Trophoblast cell (in vitro differentiated cells and primary cell): ENCODE data around the gene MRTFA.
A peak's percentile ranks its signal among the peaks of the same experiment; 100 is the strongest.
"Not testable (repeated sequence)": the region's sequence is repeated elsewhere in the genome, so short reads cannot be mapped to it uniquely, and the experiment has no call there.

ENCODE experiments used
- DNase-seq, 2 donors: peaks; one replicate each; pipeline ENCODE4 v3.0.0-alpha.2; 2016
- H2AFZ ChIP-seq: 2 replicates; pipeline ENCODE4 v1.6.1; 2013; ENCODE audit warnings: low read length, moderate library complexity, mild to moderate bottlenecking; ENCODE audit not compliant: insufficient read depth, poor library complexity
- H2AK5ac ChIP-seq: 2 replicates; pipeline ENCODE4 v1.6.1; 2013; ENCODE audit warnings: mild to moderate bottlenecking, low read length
- H2BK120ac ChIP-seq: 2 replicates; pipeline ENCODE4 v1.6.1; 2013; ENCODE audit warnings: low read length, mild to moderate bottlenecking, moderate library complexity; ENCODE audit not compliant: insufficient read depth, poor library complexity
- H2BK12ac ChIP-seq: 2 replicates; pipeline ENCODE4 v1.6.1; 2013; ENCODE audit warnings: mild to moderate bottlenecking, low read length, moderate library complexity
- H2BK5ac ChIP-seq: 2 replicates; pipeline ENCODE4 v1.6.1; 2013; ENCODE audit warnings: low read length, low read depth, moderate library complexity, mild to moderate bottlenecking; ENCODE audit not compliant: poor library complexity
- H3K14ac ChIP-seq: 2 replicates; pipeline ENCODE4 v1.6.1; 2013; ENCODE audit warnings: mild to moderate bottlenecking, low read length
- H3K18ac ChIP-seq: 2 replicates; pipeline ENCODE4 v1.6.1; 2013; ENCODE audit warnings: mild to moderate bottlenecking, low read length
- H3K23ac ChIP-seq: 2 replicates; pipeline ENCODE4 v1.6.1; 2013; ENCODE audit warnings: low read length
- H3K27ac ChIP-seq: 2 replicates; pipeline ENCODE4 v1.5.1; 2013; ENCODE audit warnings: low read depth, mild to moderate bottlenecking, inconsistent platforms, low read length, moderate library complexity
- H3K27me3 ChIP-seq: 2 replicates; pipeline ENCODE4 v1.6.1; 2013; ENCODE audit warnings: inconsistent platforms, mild to moderate bottlenecking, low read length, moderate library complexity; ENCODE audit not compliant: insufficient read depth
- H3K36me3 ChIP-seq, 2 experiments: 1 replicate in 1 of 2; 2 replicates in 1 of 2; pipeline ENCODE4 v1.6.1; 2013; ENCODE audit warnings: low read length in 2 of 2, mild to moderate bottlenecking in 2 of 2, moderate library complexity in 1 of 2; ENCODE audit not compliant: insufficient read depth in 2 of 2, control insufficient read depth in 1 of 2
- H3K4ac ChIP-seq: 2 replicates; pipeline ENCODE4 v1.6.1; 2013; ENCODE audit warnings: low read depth, mild to moderate bottlenecking, low read length, moderate library complexity
- H3K4me1 ChIP-seq, 2 experiments: 1 replicate in 1 of 2; 2 replicates in 1 of 2; pipeline ENCODE4 v1.6.1; 2013; ENCODE audit warnings: low read length in 2 of 2, mild to moderate bottlenecking in 2 of 2, moderate library complexity in 1 of 2; ENCODE audit not compliant: insufficient read depth in 2 of 2, control insufficient read depth in 1 of 2
- H3K4me2 ChIP-seq: 2 replicates; pipeline ENCODE4 v1.6.1; 2013; ENCODE audit warnings: inconsistent platforms, mild to moderate bottlenecking, low read length, moderate library complexity
- H3K4me3 ChIP-seq: 2 replicates; pipeline ENCODE4 v1.5.1; 2013; ENCODE audit warnings: mild to moderate bottlenecking, low read depth, low read length, inconsistent platforms
- H3K79me1 ChIP-seq: one replicate; pipeline ENCODE4 v1.6.1; 2013; ENCODE audit warnings: low read length
- H3K79me2 ChIP-seq: 2 replicates; pipeline ENCODE4 v1.6.1; 2013; ENCODE audit warnings: low read length, mild to moderate bottlenecking; ENCODE audit not compliant: control insufficient read depth, insufficient read depth, poor library complexity
- H3K9ac ChIP-seq: 2 replicates; pipeline ENCODE4 v1.6.1; 2013; ENCODE audit warnings: mild to moderate bottlenecking, low read length
- H3K9me3 ChIP-seq: 2 replicates; pipeline ENCODE4 v1.6.1; 2013; ENCODE audit warnings: low read depth, mild to moderate bottlenecking, control low read depth, inconsistent platforms, low read length; ENCODE audit not compliant: insufficient read depth
- H4K12ac ChIP-seq: 2 replicates; pipeline ENCODE4 v1.6.1; 2013; ENCODE audit warnings: low read depth, mild to moderate bottlenecking, low read length, moderate library complexity
- H4K8ac ChIP-seq: 2 replicates; pipeline ENCODE4 v1.6.1; 2013; ENCODE audit warnings: low read depth, mild to moderate bottlenecking, low read length, moderate library complexity
- H4K91ac ChIP-seq: one replicate; pipeline ENCODE4 v1.6.1; 2013; ENCODE audit warnings: low read depth, mild to moderate bottlenecking, low read length, moderate library complexity
- WGBS: extraction: QIAGEN DNeasy Blood & Tissue Kit; methylation state at CpG from one replicate; pipeline ENCODE4 v1.1.7; 2013; ENCODE audit warnings: missing lambda C conversion rate; ENCODE audit not compliant: insufficient read length, insufficient coverage; ENCODE audit errors: extremely low coverage; 5-methylcytosine and 5-hydroxymethylcytosine counted together

MRTFA gene

DNA sequence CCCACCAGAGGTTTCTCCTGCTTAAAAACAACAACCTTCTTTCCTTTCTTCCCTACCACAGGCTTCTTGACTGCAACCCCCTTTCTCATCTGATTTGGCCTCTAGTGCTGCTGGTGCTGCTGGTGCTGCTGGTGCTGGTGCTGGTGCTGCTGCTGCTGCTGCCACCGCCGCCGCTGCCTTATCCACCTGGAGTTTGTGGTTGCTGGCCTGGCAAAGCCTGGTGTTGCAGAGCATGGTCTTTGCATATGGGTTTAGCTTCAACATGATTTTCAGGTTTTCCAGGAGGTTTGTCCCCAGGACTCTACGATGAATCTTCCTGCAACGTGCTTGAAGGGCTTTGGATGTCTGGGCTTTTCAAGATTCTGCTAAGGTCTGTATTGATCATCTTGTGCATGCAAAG, 49.7 kb downstream of the MRTFA start:
- no peak overlapping the region for H2BK120ac ChIP-seq
- no peak overlapping the region for H2AFZ ChIP-seq
- peaks cover 12 to 14% of the 10 kb centered on the region in 2 experiments for H3K4me1 ChIP-seq
- H3K79me2 ChIP-seq = peaks cover 2% of the 10 kb centered on the region
- H3K36me3 ChIP-seq = peaks cover 0 to 2% of the 10 kb centered on the region in 2 experiments
- H3K9ac ChIP-seq = no peak overlapping the region
- DNase-seq = peak; percentile 96 to 98
- H4K8ac ChIP-seq = no peak overlapping the region
- H4K91ac ChIP-seq = no peak overlapping the region
- no peak overlapping the region for H3K4me2 ChIP-seq
- peak overlapping the region; percentile 39 for H3K14ac ChIP-seq
- H3K27ac ChIP-seq = no peak overlapping the region
- no peak overlapping the region for H3K23ac ChIP-seq
- H3K4me3 ChIP-seq = no peak overlapping the region
- H3K9me3 ChIP-seq = no peaks in the 10 kb centered on the region
- H2AK5ac ChIP-seq = no peak overlapping the region
- no peak overlapping the region for H2BK5ac ChIP-seq
- H2BK12ac ChIP-seq = no peak overlapping the region
- H3K4ac ChIP-seq = no peak overlapping the region
- peaks cover 8% of the 10 kb centered on the region for H3K79me1 ChIP-seq
- WGBS = no CpG with 5 or more reads among the region's 5 CpGs
- no peak overlapping the region for H3K18ac ChIP-seq
- H3K27me3 ChIP-seq = no peaks in the 10 kb centered on the region
- H4K12ac ChIP-seq = no peak overlapping the region

DNA sequence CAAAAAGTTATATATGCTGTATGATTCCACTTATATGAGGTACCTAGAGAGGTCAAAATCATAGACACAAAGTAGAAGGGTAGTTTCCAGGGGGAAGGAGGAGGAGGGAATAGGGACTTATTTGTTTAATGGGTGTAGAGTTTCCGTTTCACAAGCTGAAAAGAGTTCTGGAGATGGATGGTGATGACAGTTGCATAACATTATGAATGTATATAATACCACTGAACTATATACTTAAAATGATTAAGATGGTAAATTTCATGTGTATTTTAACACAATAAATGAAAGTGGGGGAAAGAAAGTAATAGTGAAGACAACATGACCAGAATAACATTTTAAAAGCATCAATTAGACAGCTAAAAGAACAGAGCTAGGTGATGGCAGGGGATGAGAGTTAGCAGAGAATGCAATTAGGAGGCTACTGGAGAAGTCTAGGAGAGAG, 51.2 kb downstream of the MRTFA start:
- no peak overlapping the region for H2BK12ac ChIP-seq
- no peak for DNase-seq

DNA sequence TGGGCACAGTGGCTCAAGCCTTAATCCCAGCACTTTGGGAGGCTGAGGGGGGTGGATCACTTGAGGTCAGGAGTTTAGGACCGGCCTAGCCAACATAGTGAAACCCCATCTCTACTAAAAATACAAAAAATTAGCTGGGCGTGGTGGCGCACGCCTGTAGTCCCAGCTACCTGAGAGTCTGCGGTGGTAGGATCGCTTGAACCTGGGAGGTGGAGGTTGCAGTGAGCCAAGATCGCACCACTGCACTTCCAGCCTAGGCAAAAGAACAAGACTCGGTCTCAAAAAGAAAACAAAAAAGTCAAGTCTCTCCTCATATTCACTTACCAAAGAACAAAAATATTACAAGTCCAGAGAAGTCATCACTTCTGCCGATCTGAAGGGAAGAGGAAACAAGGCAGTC, 51.8 kb downstream of the MRTFA start:
- WGBS = no CpG with 5 or more reads among the region's 9 CpGs
- not testable (repeated sequence) for H3K4me3 ChIP-seq, H2BK12ac ChIP-seq, DNase-seq, H2AK5ac ChIP-seq, H2BK5ac ChIP-seq, H3K23ac ChIP-seq, H3K79me1 ChIP-seq, H4K8ac ChIP-seq, H3K4me2 ChIP-seq, H3K9me3 ChIP-seq, H3K79me2 ChIP-seq, H3K36me3 ChIP-seq, H2BK120ac ChIP-seq, H2AFZ ChIP-seq, H3K27ac ChIP-seq, H3K14ac ChIP-seq, H3K18ac ChIP-seq, H3K9ac ChIP-seq, H3K4ac ChIP-seq, H3K27me3 ChIP-seq, H4K12ac ChIP-seq, H4K91ac ChIP-seq
- peaks cover 12 to 14% of the 10 kb centered on the region in 2 experiments for H3K4me1 ChIP-seq

More for the DNA sequence above, 51.2 kb downstream of the MRTFA start:
- H3K9ac ChIP-seq = no peak overlapping the region
- peaks cover 0 to 2% of the 10 kb centered on the region in 2 experiments for H3K36me3 ChIP-seq
- H3K18ac ChIP-seq = no peak overlapping the region
- no peak overlapping the region for H3K14ac ChIP-seq
- H3K4me2 ChIP-seq = no peak overlapping the region
- no peak overlapping the region for H3K4me3 ChIP-seq
- peaks cover 2% of the 10 kb centered on the region for H3K79me2 ChIP-seq
- no peak overlapping the region for H3K23ac ChIP-seq
- H2BK5ac ChIP-seq = no peak overlapping the region
- H3K4ac ChIP-seq = no peak overlapping the region
- H3K27me3 ChIP-seq = no peaks in the 10 kb centered on the region
- no peak overlapping the region for H3K27ac ChIP-seq
- no peak overlapping the region for H2AFZ ChIP-seq
- peaks cover 8% of the 10 kb centered on the region for H3K79me1 ChIP-seq
- no CpG with 5 or more reads among the region's 1 CpG for WGBS
- H4K12ac ChIP-seq = no peak overlapping the region
- H3K4me1 ChIP-seq = peaks cover 12 to 14% of the 10 kb centered on the region in 2 experiments
- no peak overlapping the region for H4K8ac ChIP-seq
- H2AK5ac ChIP-seq = no peak overlapping the region
- H2BK120ac ChIP-seq = no peak overlapping the region
- H4K91ac ChIP-seq = no peak overlapping the region
- H3K9me3 ChIP-seq = no peaks in the 10 kb centered on the region

DNA sequence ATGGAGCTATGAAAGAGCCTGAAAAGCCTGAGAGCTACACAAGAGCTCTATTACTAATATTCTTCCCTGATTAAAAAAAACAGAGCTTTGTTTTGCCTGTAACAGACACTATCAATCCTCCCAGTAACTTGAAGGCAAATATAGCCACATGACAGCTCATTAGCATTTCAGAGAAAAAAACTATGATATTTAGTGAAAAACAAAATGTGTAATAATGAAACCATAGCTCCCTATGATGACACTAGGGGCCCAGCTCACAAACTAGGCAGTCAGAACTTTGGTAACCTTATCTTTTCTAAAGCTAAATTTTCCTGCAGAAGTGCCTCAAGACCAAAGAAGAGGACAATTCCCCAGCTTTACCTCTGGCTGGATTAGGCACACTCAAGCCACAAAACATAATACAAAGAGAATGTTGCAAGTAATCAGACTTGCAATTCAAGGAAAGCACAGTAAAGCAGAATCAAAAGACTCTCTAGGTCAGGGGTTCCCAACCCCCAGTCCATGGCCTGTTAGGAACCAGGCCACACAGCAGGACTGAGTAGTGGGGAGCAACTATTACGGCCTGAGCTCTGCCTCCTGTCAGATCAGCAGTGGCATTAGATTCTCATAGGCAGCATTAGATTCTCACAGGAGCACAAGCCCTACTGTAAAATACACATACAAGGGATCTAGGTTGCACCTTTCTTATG, 53.3 kb downstream of the MRTFA start:
- Histone ChIP-seq H3K4me2 (no peak overlapping the region), H2BK5ac (no peak overlapping the region), H3K4me1 (peaks cover 10 to 12% of the 10 kb centered on the region in 2 experiments), H3K36me3 (peaks cover 0 to 2% of the 10 kb centered on the region in 2 experiments), H2AK5ac (no peak overlapping the region), H4K91ac (no peak overlapping the region), H2AFZ (no peak overlapping the region), H3K9ac (no peak overlapping the region), H3K23ac (no peak overlapping the region), H3K27ac (no peak overlapping the region), H3K14ac (no peak overlapping the region), H3K4ac (no peak overlapping the region), H4K8ac (no peak overlapping the region), H3K79me1 (peaks cover 3% of the 10 kb centered on the region), H4K12ac (no peak overlapping the region), H3K9me3 (no peaks in the 10 kb centered on the region), H2BK12ac (no peak overlapping the region), H3K4me3 (no peak overlapping the region), H2BK120ac (no peak overlapping the region), H3K27me3 (no peaks in the 10 kb centered on the region), H3K18ac (no peak overlapping the region), H3K79me2 (no peaks in the 10 kb centered on the region)
- WGBS = no CpG with 5 or more reads among the region's 1 CpG
- DNase-seq = no peak
